ENCODE measurements around the gene PARD3B. TPM values are rescaled to one million over a fixed set of nuclear protein-coding genes. Genes with fewer than 3 reads are reported as not detected.

Gene PARD3B
- polyA plus RNA-seq, 3 donors: not detected

GRCh38 chr2:204923957-204924356 lies 378.7 kb downstream of the PARD3B start:
- intact Hi-C loops (cut with micrococcal nuclease): no loop called here
- Histone ChIP-seq H3K36me3 (replicated peaks in 1 of 2; ENCODE audit: control insufficient read depth in 1 of 2, insufficient read depth in 2 of 2, low read length in 2 of 2) (no peaks in the 10 kb centered on the region), H3K4me3 (replicated peaks in 1 of 3; ENCODE audit: low read depth in 2 of 3, low read length in 3 of 3) (no peak overlapping the region), H4K20me1 (ENCODE audit: insufficient read depth, low read length) (no peaks in the 10 kb centered on the region), H3K4me2 (replicated peaks; ENCODE audit: extremely low read depth, low read length, poor library complexity, severe bottlenecking) (no peak overlapping the region), H3K9ac (ENCODE audit: insufficient read depth, low read length, poor library complexity, severe bottlenecking) (no peak overlapping the region), H3K27me3 (ENCODE audit: control insufficient read depth in 2 of 2, insufficient read depth in 2 of 2, low read length in 2 of 2) (no peaks in the 10 kb centered on the region), H3K79me2 (ENCODE audit: insufficient read depth, low read length) (no peaks in the 10 kb centered on the region), H3K27ac (ENCODE audit: low read depth in 1 of 2, low read length in 2 of 2) (no peak overlapping the region), H3K4me1 (ENCODE audit: control insufficient read depth in 1 of 2, insufficient read depth in 2 of 2, low read length in 2 of 2) (no peaks in the 10 kb centered on the region), H3K9me3 (replicated peaks in 1 of 2; ENCODE audit: control insufficient read depth in 1 of 2, insufficient read depth in 1 of 2, low read length in 2 of 2) (no peaks in the 10 kb centered on the region), H2AFZ (ENCODE audit: insufficient read depth, low read depth, low read length, poor library complexity, severe bottlenecking) (no peak overlapping the region)
- DNase-seq: no peak
- TF ChIP-seq CTCF (IDR thresholded peaks at IDR 0.05): no peak
- H3K27ac Mint-ChIP-seq: no peak overlapping the region
- no peaks in the 10 kb centered on the region for H3K27me3 Mint-ChIP-seq (ENCODE audit: low read depth in 3 of 3)
- peaks cover 0 to 5% (median 0%) of the 10 kb centered on the region in 7 donors for H3K9me3 Mint-ChIP-seq
- no peak overlapping the region for H3K4me3 Mint-ChIP-seq
- no peaks in the 10 kb centered on the region for H3K4me1 Mint-ChIP-seq
- H3K36me3 Mint-ChIP-seq: no peaks in the 10 kb centered on the region

GRCh38 chr2:204931562-204931961 lies 386.3 kb downstream of the PARD3B start:
- Mint-ChIP-seq H3K9me3 (no peaks in the 10 kb centered on the region), H3K27ac (no peak overlapping the region), H3K4me3 (no peak overlapping the region), H3K4me1 (no peaks in the 10 kb centered on the region), H3K27me3 (ENCODE audit: low read depth in 3 of 3) (no peaks in the 10 kb centered on the region), H3K36me3 (no peaks in the 10 kb centered on the region)
- H4K20me1 ChIP-seq (ENCODE audit: insufficient read depth, low read length): no peaks in the 10 kb centered on the region
- no peaks in the 10 kb centered on the region for H3K27me3 ChIP-seq (ENCODE audit: control insufficient read depth in 2 of 2, insufficient read depth in 2 of 2, low read length in 2 of 2)
- no peak overlapping the region for H3K4me2 ChIP-seq (replicated peaks; ENCODE audit: extremely low read depth, low read length, poor library complexity, severe bottlenecking)
- intact Hi-C loops (cut with micrococcal nuclease): no loop called here
- no peaks in the 10 kb centered on the region for H3K36me3 ChIP-seq (replicated peaks in 1 of 2; ENCODE audit: control insufficient read depth in 1 of 2, insufficient read depth in 2 of 2, low read length in 2 of 2)
- H3K9me3 ChIP-seq (replicated peaks in 1 of 2; ENCODE audit: control insufficient read depth in 1 of 2, insufficient read depth in 1 of 2, low read length in 2 of 2): no peaks in the 10 kb centered on the region
- no peak overlapping the region for H2AFZ ChIP-seq (ENCODE audit: insufficient read depth, low read depth, low read length, poor library complexity, severe bottlenecking)
- no peaks in the 10 kb centered on the region for H3K79me2 ChIP-seq (ENCODE audit: insufficient read depth, low read length)
- no peak for TF ChIP-seq CTCF (IDR thresholded peaks at IDR 0.05)
- no peak overlapping the region for H3K27ac ChIP-seq (ENCODE audit: low read depth in 1 of 2, low read length in 2 of 2)
- no peak overlapping the region for H3K4me3 ChIP-seq (replicated peaks in 1 of 3; ENCODE audit: low read depth in 2 of 3, low read length in 3 of 3)
- DNase-seq: no peak
- no peaks in the 10 kb centered on the region for H3K4me1 ChIP-seq (ENCODE audit: control insufficient read depth in 1 of 2, insufficient read depth in 2 of 2, low read length in 2 of 2)
- H3K9ac ChIP-seq (ENCODE audit: insufficient read depth, low read length, poor library complexity, severe bottlenecking): no peak overlapping the region

Data from CD14-positive monocyte (primary cell).